GM10248 (cell line): ENCODE measurements around the gene CYP2J2.

Experiments used
- CTCF ChIA-PET: fragments of 300-600 bp; sonication (Branson Sonifier 250); formaldehyde crosslinking; extraction: SDS; loops from one replicate; lab custom pipeline; 2021; ENCODE audit warnings: antibody characterized with exemption; lab: Yijun Ruan, JAX
- POLR2A ChIA-PET: fragments of 350-650 bp; sonication (Branson Sonifier 250); formaldehyde crosslinking; extraction: SDS; loops from one replicate; lab custom pipeline; 2020; ENCODE audit warnings: antibody characterized with exemption; lab: Yijun Ruan, JAX
- DNase-seq: peaks from one replicate; pipeline ENCODE4 v3.0.0; 2012; ENCODE audit errors: extremely low spot score
- TF ChIP-seq, protein P1 (sequence below): IDR thresholded peaks from 2 replicates; pipeline ENCODE4 v1.5.1; 2012; ENCODE audit warnings: mild to moderate bottlenecking, low read depth; ENCODE audit errors: extremely low read depth, missing control alignments, control extremely low read depth

Gene CYP2J2

DNA sequence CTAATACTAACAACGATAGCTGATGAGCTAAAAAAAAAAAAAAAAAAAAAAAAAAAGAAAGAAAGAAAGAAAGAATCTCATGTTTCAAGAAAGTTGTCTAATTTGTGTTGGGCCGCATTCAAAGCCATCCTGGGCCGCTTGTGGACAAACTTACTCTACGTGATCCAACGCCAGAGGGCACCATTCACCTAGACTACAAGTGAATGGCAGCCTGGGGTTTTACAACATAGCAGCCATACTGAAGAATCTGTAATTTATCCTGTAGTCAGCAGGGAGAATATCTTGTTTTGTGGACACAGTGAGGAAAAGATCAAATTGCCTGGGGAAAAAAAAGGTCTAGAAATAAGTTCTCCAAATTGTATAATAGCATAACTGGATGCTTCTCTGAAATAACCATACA lies 47.0 kb downstream of the CYP2J2 start:
- TF ChIP-seq, protein P1, sequence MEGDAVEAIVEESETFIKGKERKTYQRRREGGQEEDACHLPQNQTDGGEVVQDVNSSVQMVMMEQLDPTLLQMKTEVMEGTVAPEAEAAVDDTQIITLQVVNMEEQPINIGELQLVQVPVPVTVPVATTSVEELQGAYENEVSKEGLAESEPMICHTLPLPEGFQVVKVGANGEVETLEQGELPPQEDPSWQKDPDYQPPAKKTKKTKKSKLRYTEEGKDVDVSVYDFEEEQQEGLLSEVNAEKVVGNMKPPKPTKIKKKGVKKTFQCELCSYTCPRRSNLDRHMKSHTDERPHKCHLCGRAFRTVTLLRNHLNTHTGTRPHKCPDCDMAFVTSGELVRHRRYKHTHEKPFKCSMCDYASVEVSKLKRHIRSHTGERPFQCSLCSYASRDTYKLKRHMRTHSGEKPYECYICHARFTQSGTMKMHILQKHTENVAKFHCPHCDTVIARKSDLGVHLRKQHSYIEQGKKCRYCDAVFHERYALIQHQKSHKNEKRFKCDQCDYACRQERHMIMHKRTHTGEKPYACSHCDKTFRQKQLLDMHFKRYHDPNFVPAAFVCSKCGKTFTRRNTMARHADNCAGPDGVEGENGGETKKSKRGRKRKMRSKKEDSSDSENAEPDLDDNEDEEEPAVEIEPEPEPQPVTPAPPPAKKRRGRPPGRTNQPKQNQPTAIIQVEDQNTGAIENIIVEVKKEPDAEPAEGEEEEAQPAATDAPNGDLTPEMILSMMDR: peak; percentile 31
- POLR2A ChIA-PET: no interaction called here
- CTCF ChIA-PET: interaction anchor here (1.5 to 3.8 kb wide), 4 partner anchors 9 to 68 kb away, joined by 3 to 26 read pairs (median 6); no protein-coding TSS in a partner anchor
- peak; percentile 17 for DNase-seq

DNA sequence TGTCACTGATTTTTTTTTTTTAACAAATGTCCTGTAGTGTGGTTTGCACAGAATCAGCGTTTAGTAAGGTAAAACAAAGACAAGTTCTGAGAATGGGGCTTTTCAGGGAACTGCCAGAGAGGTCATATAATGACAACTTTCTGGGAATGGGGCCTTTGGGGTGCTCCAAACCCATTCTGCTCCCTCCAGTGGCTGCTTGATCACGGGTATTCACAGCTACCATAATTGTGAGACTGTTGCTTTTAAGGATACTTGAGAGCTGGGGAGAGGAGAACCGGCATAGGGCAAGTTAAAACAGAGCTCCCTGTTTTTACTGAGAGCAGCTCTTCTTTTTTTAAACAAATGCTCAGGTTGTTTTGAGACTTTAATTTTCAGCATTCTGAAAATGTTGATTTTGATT lies 48.2 kb downstream of the CYP2J2 start:
- ChIA-PET CTCF (interaction anchor here (0.6 to 3.8 kb wide), 4 partner anchors 10 to 69 kb away, joined by 3 to 26 read pairs (median 6); no protein-coding TSS in a partner anchor), POLR2A (no interaction called here)
- TF ChIP-seq, protein P1: no peak
- no peak for DNase-seq

DNA sequence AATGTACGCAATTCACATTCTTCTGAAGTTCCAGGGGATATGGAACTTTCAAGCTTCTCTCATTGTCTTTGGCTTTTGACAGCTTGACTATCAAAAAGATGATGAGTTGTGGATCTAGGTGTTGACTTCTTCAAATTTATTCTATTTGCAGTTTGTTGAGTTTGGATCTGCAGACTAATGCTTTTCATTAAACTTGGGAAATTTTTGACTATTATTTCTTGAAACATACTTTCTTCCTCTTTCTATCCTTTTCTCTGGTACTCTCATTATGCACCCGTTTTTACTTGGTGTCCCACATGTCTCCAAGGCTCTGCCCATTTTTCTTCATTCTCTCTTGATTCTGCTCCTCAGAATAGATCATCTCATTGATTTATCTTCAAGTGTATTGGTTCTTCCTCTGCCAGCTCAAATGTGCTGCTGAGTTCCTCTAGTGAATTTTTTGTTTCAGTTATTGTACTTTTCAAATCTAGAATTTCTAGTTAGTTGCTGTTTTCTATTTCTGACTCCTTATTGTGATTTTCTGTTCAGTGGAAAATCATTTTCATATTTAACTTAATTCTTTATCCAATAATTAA lies 49.4 kb downstream of the CYP2J2 start:
- DNase-seq: no peak
- ChIA-PET CTCF (interaction anchor here (0.7 to 3.8 kb wide), 2 partner anchors 70 to 71 kb away, joined by 3 to 26 read pairs; no protein-coding TSS in a partner anchor), POLR2A (no interaction called here)
- TF ChIP-seq, protein P1: no peak

DNA sequence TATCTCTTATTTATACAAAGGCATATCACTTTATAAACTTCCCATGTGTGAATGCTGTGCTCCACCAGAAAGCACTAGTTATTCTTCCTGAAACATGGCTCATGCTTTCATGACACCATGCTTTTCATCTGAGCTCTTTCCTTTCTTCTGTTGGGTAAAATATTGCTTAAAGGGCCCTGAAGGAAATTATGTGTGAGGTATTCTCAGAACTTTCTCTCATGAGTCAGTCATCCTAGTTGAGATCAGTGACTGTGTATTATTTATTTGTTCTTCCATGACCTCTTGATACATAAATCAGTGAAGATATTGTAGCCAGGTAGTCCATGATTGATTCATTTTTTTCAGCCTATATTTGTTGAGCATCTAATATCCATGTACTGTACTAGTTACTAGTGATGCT lies 54.8 kb downstream of the CYP2J2 start:
- TF ChIP-seq, protein P1: no peak
- POLR2A ChIA-PET: no interaction called here
- CTCF ChIA-PET: interaction anchor here (1.3 kb wide), 1 partner anchor 12 kb away, joined by 3 read pairs; no protein-coding TSS in a partner anchor
- no peak for DNase-seq

DNA sequence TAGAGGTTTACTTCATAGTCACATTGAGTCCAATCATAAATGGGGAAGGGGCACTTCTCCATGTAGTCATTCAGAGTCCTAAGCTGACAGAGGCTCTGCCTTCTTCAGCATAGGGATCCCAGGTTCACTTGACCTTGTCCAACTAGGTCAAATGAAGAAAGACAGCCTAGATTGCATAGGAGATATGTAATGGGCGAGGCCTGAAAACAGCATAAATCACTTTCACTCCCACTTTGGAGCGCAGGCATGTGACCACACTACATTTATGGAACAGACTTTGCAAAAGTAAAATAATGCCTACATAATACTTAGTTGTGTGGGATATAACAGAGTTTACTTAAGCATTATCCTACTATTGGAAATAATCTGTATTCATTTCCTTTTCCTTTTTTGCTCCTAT lies 60.1 kb downstream of the CYP2J2 start:
- ChIA-PET CTCF (no interaction called here), POLR2A (no interaction called here)
- no peak for DNase-seq
- TF ChIP-seq, protein P1: no peak

DNA sequence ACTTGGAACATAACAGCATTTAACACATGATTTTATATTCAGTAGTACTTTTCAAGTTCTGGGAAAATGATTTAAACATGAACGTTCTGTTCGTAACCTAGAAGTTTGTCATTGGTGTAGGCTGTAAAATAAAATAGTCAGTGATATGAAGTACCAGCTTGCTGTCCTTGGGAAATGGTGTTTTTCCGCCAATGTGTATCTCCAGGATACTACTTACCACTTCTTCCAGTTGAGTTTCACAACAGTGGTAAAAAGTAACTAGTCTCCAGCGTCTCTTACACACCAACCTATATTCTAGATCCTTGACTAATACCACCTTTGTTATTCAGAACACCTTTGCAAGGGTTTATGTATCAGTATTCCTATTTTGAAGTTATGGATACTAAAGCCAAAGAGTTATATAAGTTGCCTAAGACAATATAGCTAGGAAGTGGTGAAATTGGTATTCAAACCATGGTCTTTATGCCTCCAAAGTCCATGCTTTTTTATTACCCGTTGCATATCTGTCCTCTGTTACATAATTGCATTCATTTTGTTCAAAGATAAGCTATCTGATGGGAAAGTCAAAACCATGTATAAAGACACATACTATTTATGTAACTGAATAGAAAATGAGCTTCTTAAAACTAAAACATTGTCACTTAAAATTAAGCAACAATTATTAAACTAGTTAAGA lies 68.8 kb downstream of the CYP2J2 start:
- POLR2A ChIA-PET: no interaction called here
- TF ChIP-seq, protein P1: no peak

More for the DNA sequence above, 68.8 kb downstream of the CYP2J2 start:
- no peak for DNase-seq
- CTCF ChIA-PET: interaction anchor here (1.1 to 1.2 kb wide), 3 partner anchors 26 to 90 kb away, joined by 3 to 4 read pairs (median 3); no protein-coding TSS in a partner anchor
